GM12874 (cell line): ENCODE data around the gene KCNAB1.

Source experiments
- TF ChIP-seq, protein P1 (sequence below): IDR thresholded peaks from 2 replicates; pipeline ENCODE4 v1.5.1; 2011; ENCODE audit warnings: low read depth, mild to moderate bottlenecking, control low read depth, low read length, moderate library complexity; ENCODE audit not compliant: insufficient read depth

KCNAB1 gene

DNA sequence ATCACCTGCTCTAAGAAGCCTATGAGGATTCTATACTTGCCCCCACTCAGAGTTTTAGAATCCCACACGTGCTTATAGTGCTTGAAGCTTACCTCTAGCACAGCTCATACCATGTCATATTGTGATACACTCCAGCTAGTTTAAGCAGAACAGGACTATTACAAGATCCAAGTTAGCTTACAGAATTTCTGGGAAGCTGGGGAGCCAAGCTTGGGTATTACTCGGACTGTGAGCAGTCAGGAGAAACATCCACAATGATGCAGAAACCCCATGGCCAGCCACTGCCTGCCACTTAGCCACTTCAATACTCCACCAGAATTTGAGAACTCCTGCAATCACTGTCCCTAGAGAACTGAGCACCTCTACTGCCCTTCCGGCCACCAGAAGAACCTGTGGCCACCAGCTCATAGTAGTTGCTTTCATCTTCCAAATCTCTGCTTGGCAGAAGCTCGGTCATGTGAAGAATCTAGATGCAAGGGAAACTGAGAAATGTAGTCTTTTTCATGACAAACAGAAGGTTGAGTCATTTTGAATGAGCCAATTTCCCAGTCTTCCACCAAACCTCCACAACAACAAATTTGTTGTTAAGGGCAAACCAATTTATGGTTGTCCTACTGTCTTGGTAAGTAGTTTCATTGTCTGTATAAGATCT lies 462.3 kb downstream of the KCNAB1 start:
- TF ChIP-seq, protein P1, sequence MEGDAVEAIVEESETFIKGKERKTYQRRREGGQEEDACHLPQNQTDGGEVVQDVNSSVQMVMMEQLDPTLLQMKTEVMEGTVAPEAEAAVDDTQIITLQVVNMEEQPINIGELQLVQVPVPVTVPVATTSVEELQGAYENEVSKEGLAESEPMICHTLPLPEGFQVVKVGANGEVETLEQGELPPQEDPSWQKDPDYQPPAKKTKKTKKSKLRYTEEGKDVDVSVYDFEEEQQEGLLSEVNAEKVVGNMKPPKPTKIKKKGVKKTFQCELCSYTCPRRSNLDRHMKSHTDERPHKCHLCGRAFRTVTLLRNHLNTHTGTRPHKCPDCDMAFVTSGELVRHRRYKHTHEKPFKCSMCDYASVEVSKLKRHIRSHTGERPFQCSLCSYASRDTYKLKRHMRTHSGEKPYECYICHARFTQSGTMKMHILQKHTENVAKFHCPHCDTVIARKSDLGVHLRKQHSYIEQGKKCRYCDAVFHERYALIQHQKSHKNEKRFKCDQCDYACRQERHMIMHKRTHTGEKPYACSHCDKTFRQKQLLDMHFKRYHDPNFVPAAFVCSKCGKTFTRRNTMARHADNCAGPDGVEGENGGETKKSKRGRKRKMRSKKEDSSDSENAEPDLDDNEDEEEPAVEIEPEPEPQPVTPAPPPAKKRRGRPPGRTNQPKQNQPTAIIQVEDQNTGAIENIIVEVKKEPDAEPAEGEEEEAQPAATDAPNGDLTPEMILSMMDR = no peak

DNA sequence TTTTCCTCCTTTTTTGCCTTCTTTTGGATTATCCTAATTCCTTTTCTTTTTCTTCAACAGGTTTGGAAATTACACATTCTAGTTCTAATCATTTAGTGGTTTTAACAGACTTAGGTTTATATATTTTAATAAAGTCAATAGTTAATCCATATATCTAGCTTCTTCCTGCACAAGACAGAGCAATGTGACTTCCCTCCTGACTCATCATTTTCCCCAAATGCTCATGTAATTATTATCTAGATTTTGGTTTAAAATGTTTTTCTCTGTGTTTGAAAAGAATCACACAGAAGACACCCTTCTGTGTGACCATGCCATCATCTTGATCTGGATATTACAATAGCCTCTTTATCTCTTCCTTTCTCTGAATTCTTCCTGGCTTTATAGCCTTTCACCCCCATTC lies 463.1 kb downstream of the KCNAB1 start:
- TF ChIP-seq, protein P1 = no peak

DNA sequence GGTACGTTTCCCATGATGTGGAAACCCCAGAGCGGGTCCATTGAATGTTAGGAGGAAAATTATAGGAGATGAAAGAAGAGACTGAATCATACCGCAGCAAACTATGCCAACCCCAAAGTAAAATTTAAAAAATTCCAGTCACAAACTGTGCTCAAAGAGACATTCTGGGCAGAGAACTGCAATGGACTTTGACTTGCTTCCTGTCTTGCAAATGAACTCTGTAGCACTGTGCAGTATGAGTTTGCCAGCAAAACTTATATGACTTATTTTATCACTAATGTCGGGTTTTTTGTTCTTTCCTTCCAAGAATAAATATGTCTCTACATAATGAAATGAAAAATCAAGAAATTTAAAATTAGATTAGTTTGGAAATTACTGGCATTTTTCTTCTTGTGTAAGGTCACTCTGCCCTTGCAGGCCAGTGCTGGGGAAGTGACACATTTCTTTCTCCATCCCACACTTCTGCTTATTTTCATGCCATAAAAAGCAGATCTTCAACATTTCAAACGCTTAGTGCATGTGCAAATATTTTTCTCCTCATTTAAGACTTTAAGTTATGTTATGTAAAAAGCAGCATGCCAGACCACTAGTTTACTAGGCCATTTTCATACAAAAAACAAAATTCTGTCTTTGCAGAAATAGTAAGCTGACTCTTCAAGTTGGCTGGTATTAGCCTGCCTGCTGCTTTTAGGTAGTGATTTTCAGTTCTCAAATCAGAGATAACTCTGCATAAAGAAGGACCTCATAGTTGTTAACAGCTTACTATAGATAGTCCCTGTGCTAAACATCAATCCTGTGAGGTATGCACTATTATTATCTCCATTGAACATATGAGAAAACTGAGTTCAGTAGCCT lies 466.8 kb downstream of the KCNAB1 start:
- TF ChIP-seq, protein P1 = no peak

DNA sequence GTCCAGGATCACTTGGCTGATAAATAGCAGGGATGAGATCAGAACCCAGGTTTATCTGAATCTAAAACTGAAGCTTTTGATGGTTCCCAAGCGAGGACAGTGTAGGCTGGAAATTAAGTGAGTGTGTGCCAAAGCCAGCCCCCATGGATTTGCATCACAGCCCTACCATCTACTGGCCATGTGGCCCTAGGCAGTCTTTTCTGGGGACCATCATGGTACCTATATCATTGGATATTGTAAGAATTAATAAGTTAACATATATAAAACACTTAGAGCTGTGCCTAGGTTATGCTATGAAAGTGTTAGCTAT lies 467.3 kb downstream of the KCNAB1 start:
- TF ChIP-seq, protein P1 = no peak
